ENCODE results near the gene CCDC171. TPM values are rescaled to one million over a fixed set of nuclear protein-coding genes. Genes with fewer than 3 reads are reported as not detected.
A peak's percentile ranks its signal among the peaks of the same experiment; 100 is the strongest.

CCDC171 gene
- total RNA-seq, 1 donor from 2014 or later = 1.2 TPM

DNA sequence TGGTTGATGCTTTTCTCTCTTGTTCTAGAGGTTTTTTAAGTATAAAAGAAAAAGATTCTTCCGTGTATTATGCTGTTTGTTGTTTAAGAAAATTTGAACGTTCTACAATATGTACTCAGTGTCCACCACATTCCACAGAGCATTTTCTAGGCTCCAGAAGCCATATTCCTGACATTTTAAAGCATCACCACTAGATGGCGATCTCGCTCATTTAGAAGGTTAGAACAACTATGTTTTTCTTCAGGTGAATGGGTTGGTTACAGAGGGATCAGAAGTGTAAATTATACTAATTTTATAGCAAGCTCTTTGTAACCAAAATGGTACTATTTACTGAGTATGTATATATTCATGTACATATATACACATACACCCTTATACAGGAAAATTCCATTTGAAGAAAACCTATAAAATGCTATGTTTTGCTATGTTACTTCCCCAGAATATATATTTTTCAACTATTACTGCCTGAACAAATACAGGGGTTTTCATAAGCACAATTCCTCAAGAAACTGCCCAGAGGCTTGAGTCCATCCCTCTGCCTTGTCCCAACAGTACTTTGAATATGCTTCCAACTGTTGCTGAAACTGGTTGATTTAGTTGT, 284.3 kb downstream of the CCDC171 start:
- Histone ChIP-seq H4K20me1 (ENCODE audit: insufficient read depth, low read length) (no peaks in the 10 kb centered on the region), H3K4me1 (ENCODE audit: insufficient read depth, low read length) (no peaks in the 10 kb centered on the region), H3K27ac (ENCODE audit: low read depth, low read length) (no peak overlapping the region), H3K27me3 (ENCODE audit: insufficient read depth, low read length) (no peaks in the 10 kb centered on the region), H3K9ac (ENCODE audit: low read length) (no peak overlapping the region), H3K9me3 (ENCODE audit: insufficient read depth, low read depth, low read length) (no peaks in the 10 kb centered on the region), H3K79me2 (ENCODE audit: insufficient read depth, low read length) (no peaks in the 10 kb centered on the region), H3K4me2 (ENCODE audit: low read length) (no peak overlapping the region), H3K4me3 (ENCODE audit: insufficient read depth, low read depth, low read length) (no peak overlapping the region), H3K36me3 (ENCODE audit: insufficient read depth, low read length) (no peaks in the 10 kb centered on the region), H2AFZ (ENCODE audit: low read depth, low read length) (no peak overlapping the region)
- Mint-ChIP-seq H3K27me3 (ENCODE audit: low read depth, unreplicated experiment) (no peaks in the 10 kb centered on the region), H3K4me1 (ENCODE audit: low read depth, unreplicated experiment) (peaks cover 9% of the 10 kb centered on the region), H3K4me3 (ENCODE audit: unreplicated experiment) (no peak overlapping the region), H3K9me3 (ENCODE audit: unreplicated experiment) (no peaks in the 10 kb centered on the region), H3K27ac (ENCODE audit: unreplicated experiment) (no peak overlapping the region), H3K36me3 (ENCODE audit: low read depth, unreplicated experiment) (no peaks in the 10 kb centered on the region)
- DNase-seq (ENCODE audit: low read depth) = peak; percentile 25
- TF ChIP-seq, protein P1, sequence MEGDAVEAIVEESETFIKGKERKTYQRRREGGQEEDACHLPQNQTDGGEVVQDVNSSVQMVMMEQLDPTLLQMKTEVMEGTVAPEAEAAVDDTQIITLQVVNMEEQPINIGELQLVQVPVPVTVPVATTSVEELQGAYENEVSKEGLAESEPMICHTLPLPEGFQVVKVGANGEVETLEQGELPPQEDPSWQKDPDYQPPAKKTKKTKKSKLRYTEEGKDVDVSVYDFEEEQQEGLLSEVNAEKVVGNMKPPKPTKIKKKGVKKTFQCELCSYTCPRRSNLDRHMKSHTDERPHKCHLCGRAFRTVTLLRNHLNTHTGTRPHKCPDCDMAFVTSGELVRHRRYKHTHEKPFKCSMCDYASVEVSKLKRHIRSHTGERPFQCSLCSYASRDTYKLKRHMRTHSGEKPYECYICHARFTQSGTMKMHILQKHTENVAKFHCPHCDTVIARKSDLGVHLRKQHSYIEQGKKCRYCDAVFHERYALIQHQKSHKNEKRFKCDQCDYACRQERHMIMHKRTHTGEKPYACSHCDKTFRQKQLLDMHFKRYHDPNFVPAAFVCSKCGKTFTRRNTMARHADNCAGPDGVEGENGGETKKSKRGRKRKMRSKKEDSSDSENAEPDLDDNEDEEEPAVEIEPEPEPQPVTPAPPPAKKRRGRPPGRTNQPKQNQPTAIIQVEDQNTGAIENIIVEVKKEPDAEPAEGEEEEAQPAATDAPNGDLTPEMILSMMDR (IDR thresholded peaks at IDR 0.05; ENCODE audit: insufficient read depth, low read depth, low read length) = peak; percentile 90
- no peak for TF ChIP-seq EZH2 (IDR thresholded peaks at IDR 0.05; ENCODE audit: insufficient read depth, low read length)
- FAIRE-seq = peak; percentile 76

DNA sequence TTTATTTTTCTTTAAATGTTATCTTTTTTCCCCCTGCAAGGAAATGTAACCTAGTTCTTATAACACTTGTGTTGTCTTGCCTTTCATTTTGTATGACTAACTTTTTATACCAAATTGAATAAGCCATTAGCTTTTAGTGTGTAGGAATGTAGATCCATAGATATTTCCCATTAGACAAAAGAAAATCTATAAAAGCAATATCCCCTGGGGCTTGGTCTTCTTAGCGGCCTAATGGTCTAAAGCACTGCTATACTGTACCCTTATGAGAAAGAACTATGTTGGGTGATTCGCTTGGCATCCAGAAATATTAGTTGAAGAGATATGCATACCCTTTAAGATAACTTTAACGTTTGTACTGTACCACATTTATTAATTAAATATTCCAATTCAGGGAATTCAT, 289.2 kb downstream of the CCDC171 start:
- H3K9me3 Mint-ChIP-seq (ENCODE audit: unreplicated experiment) = no peaks in the 10 kb centered on the region
- Histone ChIP-seq H3K4me3 (ENCODE audit: insufficient read depth, low read depth, low read length) (no peak overlapping the region), H3K36me3 (ENCODE audit: insufficient read depth, low read length) (no peaks in the 10 kb centered on the region), H3K4me2 (ENCODE audit: low read length) (no peak overlapping the region), H4K20me1 (ENCODE audit: insufficient read depth, low read length) (no peaks in the 10 kb centered on the region), H3K9me3 (ENCODE audit: insufficient read depth, low read depth, low read length) (no peaks in the 10 kb centered on the region), H3K9ac (ENCODE audit: low read length) (no peak overlapping the region), H3K27ac (ENCODE audit: low read depth, low read length) (no peak overlapping the region), H2AFZ (ENCODE audit: low read depth, low read length) (no peak overlapping the region), H3K4me1 (ENCODE audit: insufficient read depth, low read length) (no peaks in the 10 kb centered on the region), H3K79me2 (ENCODE audit: insufficient read depth, low read length) (no peaks in the 10 kb centered on the region), H3K27me3 (ENCODE audit: insufficient read depth, low read length) (no peaks in the 10 kb centered on the region)
- TF ChIP-seq, protein P1 (IDR thresholded peaks at IDR 0.05; ENCODE audit: insufficient read depth, low read depth, low read length) = no peak
- no peak for TF ChIP-seq EZH2 (IDR thresholded peaks at IDR 0.05; ENCODE audit: insufficient read depth, low read length)
- peaks cover 2% of the 10 kb centered on the region for H3K4me1 Mint-ChIP-seq (ENCODE audit: low read depth, unreplicated experiment)
- FAIRE-seq (no peak), DNase-seq (ENCODE audit: low read depth) (no peak)
- H3K27ac Mint-ChIP-seq (ENCODE audit: unreplicated experiment) = no peak overlapping the region
- no peaks in the 10 kb centered on the region for H3K27me3 Mint-ChIP-seq (ENCODE audit: low read depth, unreplicated experiment)
- H3K36me3 Mint-ChIP-seq (ENCODE audit: low read depth, unreplicated experiment) = no peaks in the 10 kb centered on the region
- no peak overlapping the region for H3K4me3 Mint-ChIP-seq (ENCODE audit: unreplicated experiment)

DNA sequence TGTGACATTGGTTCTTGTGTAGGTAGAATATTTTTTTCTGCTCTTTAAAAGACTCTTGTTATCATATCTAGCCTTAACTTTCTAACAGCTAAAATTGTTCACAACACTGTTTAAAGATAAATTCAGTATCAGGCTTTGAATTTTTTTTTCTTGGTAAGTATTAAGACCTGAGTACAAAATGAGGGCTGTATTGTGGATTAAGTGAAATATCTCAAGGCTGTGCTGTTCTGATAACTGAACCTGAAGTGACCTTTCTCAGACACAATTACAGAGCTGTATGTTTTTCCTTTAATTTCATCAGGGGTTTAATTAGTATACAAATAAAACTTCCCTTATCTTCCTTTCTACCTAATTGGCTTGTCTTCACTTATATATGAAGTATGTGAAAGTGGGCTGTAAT, 290.5 kb downstream of the CCDC171 start:
- no peak overlapping the region for H3K4me3 Mint-ChIP-seq (ENCODE audit: unreplicated experiment)
- H3K4me3 ChIP-seq (ENCODE audit: insufficient read depth, low read depth, low read length) = no peak overlapping the region
- no peaks in the 10 kb centered on the region for H3K27me3 Mint-ChIP-seq (ENCODE audit: low read depth, unreplicated experiment)
- no peak overlapping the region for H3K27ac Mint-ChIP-seq (ENCODE audit: unreplicated experiment)
- H2AFZ ChIP-seq (ENCODE audit: low read depth, low read length) = no peak overlapping the region
- no peaks in the 10 kb centered on the region for H3K79me2 ChIP-seq (ENCODE audit: insufficient read depth, low read length)
- H3K9me3 Mint-ChIP-seq (ENCODE audit: unreplicated experiment) = no peaks in the 10 kb centered on the region
- no peaks in the 10 kb centered on the region for H3K36me3 ChIP-seq (ENCODE audit: insufficient read depth, low read length)
- DNase-seq (ENCODE audit: low read depth) (no peak), FAIRE-seq (no peak)
- no peak overlapping the region for H3K27ac ChIP-seq (ENCODE audit: low read depth, low read length)
- no peaks in the 10 kb centered on the region for H4K20me1 ChIP-seq (ENCODE audit: insufficient read depth, low read length)
- H3K9ac ChIP-seq (ENCODE audit: low read length) = no peak overlapping the region
- H3K27me3 ChIP-seq (ENCODE audit: insufficient read depth, low read length) = no peaks in the 10 kb centered on the region
- no peaks in the 10 kb centered on the region for H3K4me1 ChIP-seq (ENCODE audit: insufficient read depth, low read length)
- H3K9me3 ChIP-seq (ENCODE audit: insufficient read depth, low read depth, low read length) = no peaks in the 10 kb centered on the region
- TF ChIP-seq EZH2 (IDR thresholded peaks at IDR 0.05; ENCODE audit: insufficient read depth, low read length) = no peak
- TF ChIP-seq, protein P1 (IDR thresholded peaks at IDR 0.05; ENCODE audit: insufficient read depth, low read depth, low read length) = no peak
- no peaks in the 10 kb centered on the region for H3K36me3 Mint-ChIP-seq (ENCODE audit: low read depth, unreplicated experiment)
- peaks cover 2% of the 10 kb centered on the region for H3K4me1 Mint-ChIP-seq (ENCODE audit: low read depth, unreplicated experiment)
- no peak overlapping the region for H3K4me2 ChIP-seq (ENCODE audit: low read length)

Data from astrocyte (in vitro differentiated cells and primary cell).